GM23338 (cell line): ENCODE data around the gene FOXN4. TPM values are rescaled to one million over a fixed set of nuclear protein-coding genes. Genes with fewer than 3 reads are reported as not detected.

Experiments used
- ATAC-seq: fragments of 200-7000 bp; cut with Tn5 transposase; 3 replicates; pipeline ENCODE4 v1.9.1; 2020
- DNase-seq: peaks from one replicate; pipeline ENCODE4 v3.0.0-alpha.2; 2015; ENCODE audit warnings: low spot score
- H2AFZ ChIP-seq: fragments of 200-600 bp; sonication (generic); 2 replicates; pipeline ENCODE4 v1.8.0; 2016; ENCODE audit warnings: antibody characterized with exemption, mild to moderate bottlenecking, moderate library complexity
- H3F3A ChIP-seq: fragments of 200-600 bp; sonication (generic); replicated peaks from 2 replicates; pipeline ENCODE4 v1.8.0; 2017; ENCODE audit warnings: antibody characterized with exemption, mixed run types, low read depth
- H3K27ac ChIP-seq: fragments of 200-600 bp; sonication (generic); 2 replicates; pipeline ENCODE4 v1.6.1; 2016; ENCODE audit warnings: low read depth
- H3K27me3 ChIP-seq: fragments of 200-600 bp; sonication (generic); 2 replicates; pipeline ENCODE4 v1.8.0; 2016; ENCODE audit warnings: mild to moderate bottlenecking, mixed run types, moderate library complexity; ENCODE audit not compliant: insufficient read depth
- H3K36me3 ChIP-seq: fragments of 200-600 bp; sonication (generic); 2 replicates; pipeline ENCODE4 v1.8.0; 2016; ENCODE audit warnings: mild to moderate bottlenecking; ENCODE audit not compliant: insufficient read depth
- H3K4me1 ChIP-seq: fragments of 200-600 bp; sonication (generic); 2 replicates; pipeline ENCODE4 v1.8.0; 2016; ENCODE audit warnings: mild to moderate bottlenecking, moderate library complexity; ENCODE audit not compliant: insufficient read depth
- H3K4me2 ChIP-seq: fragments of 200-600 bp; sonication (generic); 2 replicates; pipeline ENCODE4 v1.7.1; 2017; ENCODE audit warnings: mixed run types
- H3K4me3 ChIP-seq: fragments of 200-600 bp; sonication (generic); 2 replicates; pipeline ENCODE4 v1.6.1; 2016; ENCODE audit warnings: mixed run types
- H3K79me2 ChIP-seq: fragments of 200-600 bp; sonication (generic); replicated peaks from 2 replicates; pipeline ENCODE4 v1.8.0; 2017; ENCODE audit warnings: mild to moderate bottlenecking; ENCODE audit not compliant: insufficient read depth
- H3K9me2 ChIP-seq: fragments of 200-600 bp; sonication (generic); 2 replicates; pipeline ENCODE4 v1.8.0; 2017; ENCODE audit not compliant: insufficient read depth
- H4K20me1 ChIP-seq: fragments of 200-600 bp; sonication (generic); replicated peaks from 2 replicates; pipeline ENCODE4 v1.8.0; 2017; ENCODE audit warnings: mild to moderate bottlenecking; ENCODE audit not compliant: insufficient read depth
- H3K27ac Mint-ChIP-seq: 2 replicates; pipeline ENCODE4 v1.8.0; 2020; ENCODE audit warnings: inconsistent platforms, mild to moderate bottlenecking, moderate library complexity, mixed read lengths
- H3K27me3 Mint-ChIP-seq: 3 replicates; pipeline ENCODE4 v1.8.0; 2022; ENCODE audit warnings: low read depth, mild to moderate bottlenecking, moderate library complexity, mixed read lengths, inconsistent platforms; ENCODE audit not compliant: insufficient read depth, poor library complexity
- H3K36me3 Mint-ChIP-seq: 3 replicates; pipeline ENCODE4 v1.8.0; 2021; ENCODE audit warnings: low read depth, mild to moderate bottlenecking, inconsistent platforms, moderate library complexity, mixed read lengths
- H3K4me1 Mint-ChIP-seq: 3 replicates; pipeline ENCODE4 v1.8.0; 2020; ENCODE audit warnings: mild to moderate bottlenecking, inconsistent platforms, mixed read lengths
- H3K4me3 Mint-ChIP-seq: 3 replicates; pipeline ENCODE4 v1.8.0; 2021; ENCODE audit warnings: moderate library complexity, mild to moderate bottlenecking, inconsistent platforms, mixed read lengths
- H3K9me3 Mint-ChIP-seq: 3 replicates; pipeline ENCODE4 v1.8.0; 2020; ENCODE audit warnings: moderate library complexity, mild to moderate bottlenecking, inconsistent platforms, mixed read lengths
- ETS1 ChIP-seq: IDR thresholded peaks from 2 replicates; pipeline ENCODE4 v1.6.1; 2016; ENCODE audit warnings: antibody characterized with exemption
- EZH2 ChIP-seq: fragments of 200-600 bp; sonication (generic); IDR thresholded peaks from one replicate; pipeline ENCODE4 v1.8.0; 2017; ENCODE audit warnings: antibody characterized with exemption, mild to moderate bottlenecking, low read depth; ENCODE audit not compliant: unreplicated experiment
- JUNB ChIP-seq: IDR thresholded peaks from one replicate; pipeline ENCODE4 v1.6.1; 2016; ENCODE audit warnings: antibody characterized with exemption; ENCODE audit not compliant: unreplicated experiment
- NANOG ChIP-seq: IDR thresholded peaks from 2 replicates; pipeline ENCODE4 v1.6.1; 2016; ENCODE audit warnings: antibody characterized with exemption, borderline replicate concordance
- STAT1 ChIP-seq: IDR thresholded peaks from one replicate; pipeline ENCODE4 v1.6.1; 2016; ENCODE audit warnings: antibody characterized with exemption; ENCODE audit not compliant: unreplicated experiment
- polyA plus RNA-seq: library from polyadenylated mRNA; unstranded; fragments of >200 nt; fragmentation: Nextera tagmentation; extraction: Ambion mirVana; gene quantifications from 2 replicates; pipeline ENCODE4 v1.2.1, GENCODE V29; 2016
- total RNA-seq: library from RNA; depleted of rRNA; stranded (reverse); fragments of >200 nt; shearing (Covaris generic); gene quantifications from 2 replicates; pipeline ENCODE4 v1.2.3, GENCODE V29; 2014
- TF ChIP-seq, protein P1 (sequence below): fragments of 250-450 bp; sonication (Bioruptor Pico); IDR thresholded peaks from 2 replicates; pipeline ENCODE4 v1.5.0; 2020; ENCODE audit warnings: mild to moderate bottlenecking, moderate library complexity
- TF ChIP-seq, protein P2 (sequence below): IDR thresholded peaks from one replicate; pipeline ENCODE4 v1.6.1; 2018; ENCODE audit warnings: antibody characterized with exemption; ENCODE audit not compliant: unreplicated experiment

The FOXN4 gene
- total and polyA plus RNA-seq, 2 experiments from 2014 or later = 0.35 to 0.47 TPM

GRCh38 chr12:109288571-109288970 is 20.5 kb downstream of the FOXN4 start (continued):
- TF ChIP-seq STAT1 = no peak
- TF ChIP-seq, protein P1, sequence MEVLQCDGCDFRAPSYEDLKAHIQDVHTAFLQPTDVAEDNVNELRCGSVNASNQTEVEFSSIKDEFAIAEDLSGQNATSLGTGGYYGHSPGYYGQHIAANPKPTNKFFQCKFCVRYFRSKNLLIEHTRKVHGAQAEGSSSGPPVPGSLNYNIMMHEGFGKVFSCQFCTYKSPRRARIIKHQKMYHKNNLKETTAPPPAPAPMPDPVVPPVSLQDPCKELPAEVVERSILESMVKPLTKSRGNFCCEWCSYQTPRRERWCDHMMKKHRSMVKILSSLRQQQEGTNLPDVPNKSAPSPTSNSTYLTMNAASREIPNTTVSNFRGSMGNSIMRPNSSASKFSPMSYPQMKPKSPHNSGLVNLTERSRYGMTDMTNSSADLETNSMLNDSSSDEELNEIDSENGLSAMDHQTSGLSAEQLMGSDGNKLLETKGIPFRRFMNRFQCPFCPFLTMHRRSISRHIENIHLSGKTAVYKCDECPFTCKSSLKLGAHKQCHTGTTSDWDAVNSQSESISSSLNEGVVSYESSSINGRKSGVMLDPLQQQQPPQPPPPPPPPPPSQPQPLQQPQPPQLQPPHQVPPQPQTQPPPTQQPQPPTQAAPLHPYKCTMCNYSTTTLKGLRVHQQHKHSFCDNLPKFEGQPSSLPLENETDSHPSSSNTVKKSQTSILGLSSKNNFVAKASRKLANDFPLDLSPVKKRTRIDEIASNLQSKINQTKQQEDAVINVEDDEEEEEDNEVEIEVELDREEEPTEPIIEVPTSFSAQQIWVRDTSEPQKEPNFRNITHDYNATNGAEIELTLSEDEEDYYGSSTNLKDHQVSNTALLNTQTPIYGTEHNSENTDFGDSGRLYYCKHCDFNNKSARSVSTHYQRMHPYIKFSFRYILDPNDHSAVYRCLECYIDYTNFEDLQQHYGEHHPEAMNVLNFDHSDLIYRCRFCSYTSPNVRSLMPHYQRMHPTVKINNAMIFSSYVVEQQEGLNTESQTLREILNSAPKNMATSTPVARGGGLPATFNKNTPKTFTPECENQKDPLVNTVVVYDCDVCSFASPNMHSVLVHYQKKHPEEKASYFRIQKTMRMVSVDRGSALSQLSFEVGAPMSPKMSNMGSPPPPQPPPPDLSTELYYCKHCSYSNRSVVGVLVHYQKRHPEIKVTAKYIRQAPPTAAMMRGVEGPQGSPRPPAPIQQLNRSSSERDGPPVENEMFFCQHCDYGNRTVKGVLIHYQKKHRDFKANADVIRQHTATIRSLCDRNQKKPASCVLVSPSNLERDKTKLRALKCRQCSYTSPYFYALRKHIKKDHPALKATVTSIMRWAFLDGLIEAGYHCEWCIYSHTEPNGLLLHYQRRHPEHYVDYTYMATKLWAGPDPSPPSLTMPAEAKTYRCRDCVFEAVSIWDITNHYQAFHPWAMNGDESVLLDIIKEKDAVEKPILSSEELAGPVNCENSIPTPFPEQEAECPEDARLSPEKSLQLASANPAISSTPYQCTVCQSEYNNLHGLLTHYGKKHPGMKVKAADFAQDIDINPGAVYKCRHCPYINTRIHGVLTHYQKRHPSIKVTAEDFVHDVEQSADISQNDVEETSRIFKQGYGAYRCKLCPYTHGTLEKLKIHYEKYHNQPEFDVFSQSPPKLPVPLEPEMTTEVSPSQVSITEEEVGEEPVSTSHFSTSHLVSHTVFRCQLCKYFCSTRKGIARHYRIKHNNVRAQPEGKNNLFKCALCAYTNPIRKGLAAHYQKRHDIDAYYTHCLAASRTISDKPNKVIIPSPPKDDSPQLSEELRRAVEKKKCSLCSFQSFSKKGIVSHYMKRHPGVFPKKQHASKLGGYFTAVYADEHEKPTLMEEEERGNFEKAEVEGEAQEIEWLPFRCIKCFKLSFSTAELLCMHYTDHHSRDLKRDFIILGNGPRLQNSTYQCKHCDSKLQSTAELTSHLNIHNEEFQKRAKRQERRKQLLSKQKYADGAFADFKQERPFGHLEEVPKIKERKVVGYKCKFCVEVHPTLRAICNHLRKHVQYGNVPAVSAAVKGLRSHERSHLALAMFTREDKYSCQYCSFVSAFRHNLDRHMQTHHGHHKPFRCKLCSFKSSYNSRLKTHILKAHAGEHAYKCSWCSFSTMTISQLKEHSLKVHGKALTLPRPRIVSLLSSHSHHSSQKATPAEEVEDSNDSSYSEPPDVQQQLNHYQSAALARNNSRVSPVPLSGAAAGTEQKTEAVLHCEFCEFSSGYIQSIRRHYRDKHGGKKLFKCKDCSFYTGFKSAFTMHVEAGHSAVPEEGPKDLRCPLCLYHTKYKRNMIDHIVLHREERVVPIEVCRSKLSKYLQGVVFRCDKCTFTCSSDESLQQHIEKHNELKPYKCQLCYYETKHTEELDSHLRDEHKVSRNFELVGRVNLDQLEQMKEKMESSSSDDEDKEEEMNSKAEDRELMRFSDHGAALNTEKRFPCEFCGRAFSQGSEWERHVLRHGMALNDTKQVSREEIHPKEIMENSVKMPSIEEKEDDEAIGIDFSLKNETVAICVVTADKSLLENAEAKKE (CRISPR knock-in tag) = no peak
- TF ChIP-seq EZH2 = no peak
- TF ChIP-seq NANOG = no peak

DNA sequence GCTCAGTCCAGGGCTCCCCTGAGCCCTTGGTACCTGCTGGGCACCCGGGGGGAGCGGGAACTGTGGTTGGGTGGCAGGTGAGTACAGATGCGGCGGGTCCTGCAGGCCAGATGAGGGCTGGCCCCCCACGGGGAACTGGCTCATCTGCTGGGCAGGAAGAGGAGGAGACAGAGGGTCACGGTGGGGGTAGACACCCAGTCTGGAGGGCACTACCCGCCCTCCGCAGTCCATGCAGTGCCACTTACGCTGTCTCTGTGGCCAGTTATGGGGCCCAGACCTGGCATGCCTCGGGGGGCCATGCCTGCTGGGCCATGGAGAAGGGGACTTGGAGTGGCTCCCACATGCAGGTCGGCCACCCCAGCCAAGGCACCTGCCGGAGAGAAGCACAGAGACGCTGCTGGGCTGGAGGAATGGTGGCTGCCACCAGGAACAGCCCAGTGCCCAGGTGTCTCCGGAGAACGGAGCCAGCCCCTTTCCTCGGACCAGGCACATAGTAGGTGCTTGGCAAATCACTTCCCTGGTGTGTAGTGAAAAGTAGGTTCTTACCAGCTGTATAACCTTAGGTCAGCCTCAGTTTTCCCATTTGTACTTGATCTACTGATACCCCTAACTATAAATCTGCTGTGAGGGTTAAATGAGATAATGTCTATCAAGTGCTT is 21.1 kb downstream of the FOXN4 start:
- Histone ChIP-seq H3K9me2 (no peaks in the 10 kb centered on the region), H2AFZ (no peak overlapping the region), H3K79me2 (no peaks in the 10 kb centered on the region), H3K36me3 (no peaks in the 10 kb centered on the region), H4K20me1 (no peaks in the 10 kb centered on the region), H3K4me1 (no peaks in the 10 kb centered on the region; the same call in 1 of the 2 replicates), H3K4me2 (no peak overlapping the region), H3K27ac (no peak overlapping the region), H3K27me3 (no peaks in the 10 kb centered on the region), H3K4me3 (no peak overlapping the region), H3F3A (no peaks in the 10 kb centered on the region)
- H3K27me3 Mint-ChIP-seq = peaks cover 6% of the 10 kb centered on the region
- no peaks in the 10 kb centered on the region for H3K9me3 Mint-ChIP-seq
- ATAC-seq (no peak), DNase-seq (no peak)
- no peaks in the 10 kb centered on the region; the same call in 2 of the 3 replicates for H3K36me3 Mint-ChIP-seq
- H3K4me1 Mint-ChIP-seq = peaks cover 13% of the 10 kb centered on the region
- peak overlapping the region; percentile 66; the same call in 2 of the 3 replicates for H3K4me3 Mint-ChIP-seq
- no peak overlapping the region for H3K27ac Mint-ChIP-seq
- TF ChIP-seq, protein P2, sequence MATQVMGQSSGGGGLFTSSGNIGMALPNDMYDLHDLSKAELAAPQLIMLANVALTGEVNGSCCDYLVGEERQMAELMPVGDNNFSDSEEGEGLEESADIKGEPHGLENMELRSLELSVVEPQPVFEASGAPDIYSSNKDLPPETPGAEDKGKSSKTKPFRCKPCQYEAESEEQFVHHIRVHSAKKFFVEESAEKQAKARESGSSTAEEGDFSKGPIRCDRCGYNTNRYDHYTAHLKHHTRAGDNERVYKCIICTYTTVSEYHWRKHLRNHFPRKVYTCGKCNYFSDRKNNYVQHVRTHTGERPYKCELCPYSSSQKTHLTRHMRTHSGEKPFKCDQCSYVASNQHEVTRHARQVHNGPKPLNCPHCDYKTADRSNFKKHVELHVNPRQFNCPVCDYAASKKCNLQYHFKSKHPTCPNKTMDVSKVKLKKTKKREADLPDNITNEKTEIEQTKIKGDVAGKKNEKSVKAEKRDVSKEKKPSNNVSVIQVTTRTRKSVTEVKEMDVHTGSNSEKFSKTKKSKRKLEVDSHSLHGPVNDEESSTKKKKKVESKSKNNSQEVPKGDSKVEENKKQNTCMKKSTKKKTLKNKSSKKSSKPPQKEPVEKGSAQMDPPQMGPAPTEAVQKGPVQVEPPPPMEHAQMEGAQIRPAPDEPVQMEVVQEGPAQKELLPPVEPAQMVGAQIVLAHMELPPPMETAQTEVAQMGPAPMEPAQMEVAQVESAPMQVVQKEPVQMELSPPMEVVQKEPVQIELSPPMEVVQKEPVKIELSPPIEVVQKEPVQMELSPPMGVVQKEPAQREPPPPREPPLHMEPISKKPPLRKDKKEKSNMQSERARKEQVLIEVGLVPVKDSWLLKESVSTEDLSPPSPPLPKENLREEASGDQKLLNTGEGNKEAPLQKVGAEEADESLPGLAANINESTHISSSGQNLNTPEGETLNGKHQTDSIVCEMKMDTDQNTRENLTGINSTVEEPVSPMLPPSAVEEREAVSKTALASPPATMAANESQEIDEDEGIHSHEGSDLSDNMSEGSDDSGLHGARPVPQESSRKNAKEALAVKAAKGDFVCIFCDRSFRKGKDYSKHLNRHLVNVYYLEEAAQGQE = no peak
- TF ChIP-seq JUNB (no peak), ETS1 (no peak), STAT1 (no peak)
